ENCODE data around the gene ANAPC7. TPM values are rescaled to one million over a fixed set of nuclear protein-coding genes. Genes with fewer than 3 reads are reported as not detected.
"Not testable (repeated sequence)": the region's sequence is repeated elsewhere in the genome, so short reads cannot be mapped to it uniquely, and the experiment has no call there.

Gene ANAPC7
- total RNA-seq, 1 experiment from 2014 or later = 58.5 TPM

GRCh38 chr12:110373962-110374611 lies 29.4 kb downstream of the ANAPC7 start:
- DNase-seq (ENCODE audit: low spot score) = no peak

GRCh38 chr12:110373425-110373824 lies 30.1 kb downstream of the ANAPC7 start:
- DNase-seq (ENCODE audit: low spot score) = no peak

- no peak for DNase-seq (ENCODE audit: low spot score)
Observed at GRCh38 chr12:110373025-110373424, 30.5 kb downstream of the ANAPC7 start.

GRCh38 chr12:110372056-110372425 lies 31.5 kb downstream of the ANAPC7 start:
- no peak for DNase-seq (ENCODE audit: low spot score)

- no peak for DNase-seq (ENCODE audit: low spot score)
Observed at GRCh38 chr12:110371408-110372055, 32.0 kb downstream of the ANAPC7 start.

GRCh38 chr12:110370732-110371231 lies 32.7 kb downstream of the ANAPC7 start:
- DNase-seq (ENCODE audit: low spot score) = no peak

- no peak for DNase-seq (ENCODE audit: low spot score)
Observed at GRCh38 chr12:110369992-110370391, 33.5 kb downstream of the ANAPC7 start.

- no peak for DNase-seq (ENCODE audit: low spot score)
Observed at GRCh38 chr12:110367181-110367864, 36.2 kb downstream of the ANAPC7 start.

GRCh38 chr12:110366321-110367142 lies 37.0 kb downstream of the ANAPC7 start:
- no peak for DNase-seq (ENCODE audit: low spot score)

GRCh38 chr12:110365489-110366320 lies 37.8 kb downstream of the ANAPC7 start:
- no peak for DNase-seq (ENCODE audit: low spot score)

GRCh38 chr12:110361216-110361615 lies 42.3 kb downstream of the ANAPC7 start:
- no peak for DNase-seq (ENCODE audit: low spot score)

GRCh38 chr12:110358384-110359097 lies 45.0 kb downstream of the ANAPC7 start:
- DNase-seq (ENCODE audit: low spot score) = not testable (repeated sequence)

GRCh38 chr12:110355073-110355472 lies 48.4 kb downstream of the ANAPC7 start:
- peak; percentile 47 for DNase-seq (ENCODE audit: low spot score)

- no peak for DNase-seq (ENCODE audit: low spot score)
Observed at GRCh38 chr12:110354172-110354780, 49.2 kb downstream of the ANAPC7 start.

- no peak for DNase-seq (ENCODE audit: low spot score)
Observed at GRCh38 chr12:110353211-110353965, 50.1 kb downstream of the ANAPC7 start.

- DNase-seq (ENCODE audit: low spot score) = no peak
Observed at GRCh38 chr12:110352401-110352800, 51.1 kb downstream of the ANAPC7 start.

- DNase-seq (ENCODE audit: low spot score) = no peak
Observed at GRCh38 chr12:110351119-110351518, 52.4 kb downstream of the ANAPC7 start.

GRCh38 chr12:110349514-110350151 lies 53.9 kb downstream of the ANAPC7 start:
- no peak for DNase-seq (ENCODE audit: low spot score)
